Measurements from ENCODE around the gene TCP1. TPM values are rescaled to one million over a fixed set of nuclear protein-coding genes. Genes with fewer than 3 reads are reported as not detected.

Gene TCP1
- total and polyA plus RNA-seq, 2 of the 8 experiments (the other 6 are each of a cell fraction or from before 2014, with no cell fraction given), result 117 to 348 TPM

DNA sequence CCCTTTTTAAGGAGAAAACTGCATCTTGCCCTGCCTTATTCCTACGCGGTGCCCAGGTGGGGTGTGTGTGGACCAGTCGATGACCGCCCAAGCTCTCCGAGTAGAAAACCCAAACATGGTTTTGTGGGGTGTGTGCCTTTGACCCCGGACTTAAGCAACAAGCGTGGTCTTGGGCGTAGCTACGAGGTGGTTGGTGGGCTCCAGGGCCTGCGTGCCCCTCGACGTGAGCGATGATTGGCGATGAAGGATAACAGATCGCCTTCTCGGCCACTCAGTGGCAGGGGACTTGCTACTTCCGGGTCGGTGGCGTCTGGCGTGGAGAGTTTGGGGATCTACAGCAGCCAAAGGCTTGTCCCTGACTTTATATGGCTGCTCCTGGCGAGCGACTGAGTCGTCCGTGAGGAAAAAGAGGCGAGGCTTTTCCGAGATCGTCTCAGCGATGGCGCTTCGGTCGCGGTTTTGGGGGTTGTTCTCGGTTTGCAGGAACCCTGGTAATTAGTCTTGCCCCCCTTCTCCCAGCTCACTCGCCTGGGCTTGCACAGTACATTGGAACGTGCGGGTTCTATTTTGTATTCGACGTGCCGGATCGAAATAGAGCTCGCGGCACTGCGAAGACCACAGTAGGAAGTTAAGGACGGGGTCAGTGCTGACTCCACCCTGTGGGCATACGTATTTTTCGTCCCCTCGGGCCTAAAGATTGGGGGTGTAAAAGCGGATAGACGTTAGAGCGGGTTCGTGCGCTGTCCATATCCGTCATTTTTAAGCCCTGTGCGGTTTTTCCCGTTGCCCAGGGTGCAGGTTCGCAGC, 950 bp upstream of the TCP1 start, which contains the start of gene MRPL18 (continued):
- TF ChIP-seq ZNF274 (IDR thresholded peaks at IDR 0.05; ENCODE audit: borderline replicate concordance, extremely low read depth, low read length) (no peak), POLR2AphosphoS5 (IDR thresholded peaks at IDR 0.05; ENCODE audit: low read depth, low read length) (peak; percentile 82), RFX5 (IDR thresholded peaks at IDR 0.05; ENCODE audit: borderline replicate concordance, low read depth, low read length) (no peak), EZH2 (IDR thresholded peaks at IDR 0.05; ENCODE audit: low read depth, low read length, severe bottlenecking) (no peak), KDM1A (IDR thresholded peaks at IDR 0.05; ENCODE audit: borderline replicate concordance, low read length) (no peak), TAF7 (optimal IDR thresholded peaks at IDR 0.05; ENCODE audit: borderline replicate concordance, low read depth, low read length) (peak; percentile 50), MAFK (IDR thresholded peaks at IDR 0.05; ENCODE audit: low read depth, low read length) (no peak), SUZ12 (IDR thresholded peaks at IDR 0.05; ENCODE audit: low read length) (no peak), CBX8 (IDR thresholded peaks at IDR 0.05; ENCODE audit: borderline replicate concordance, low read depth, low read length) (no peak), TAF1 (IDR thresholded peaks at IDR 0.05; ENCODE audit: low read depth, low read length) (peak; percentile 74), GTF2F1 (IDR thresholded peaks at IDR 0.05; ENCODE audit: borderline replicate concordance, low read depth, low read length) (no peak), KDM5A (IDR thresholded peaks at IDR 0.05; ENCODE audit: low read length) (peak; percentile 48; the same call in 1 of the 2 replicates), RNF2 (IDR thresholded peaks at IDR 0.05; ENCODE audit: borderline replicate concordance, low read depth, low read length, missing control alignments, poor library complexity, severe bottlenecking) (no peak), KDM4A (IDR thresholded peaks at IDR 0.05; ENCODE audit: low read depth, low read length, severe bottlenecking) (peak; percentile 28), SIRT6 (IDR thresholded peaks at IDR 0.05; ENCODE audit: low read length) (no peak), EP300 (IDR thresholded peaks at IDR 0.05; ENCODE audit: borderline replicate concordance in 1 of 2, low read depth in 2 of 2, low read length in 2 of 2) (no peak), POU5F1 (IDR thresholded peaks at IDR 0.05; ENCODE audit: low read depth, low read length) (no peak), BCL11A (IDR thresholded peaks at IDR 0.05; ENCODE audit: low read depth in 2 of 2, low read length in 2 of 2) (no peak), CHD1 (IDR thresholded peaks at IDR 0.05; ENCODE audit: low read depth, low read length) (peak; percentile 12; the same call in 1 of the 2 replicates), HDAC6 (IDR thresholded peaks at IDR 0.05; ENCODE audit: low read depth, low read length) (no peak), CREB1 (IDR thresholded peaks at IDR 0.05) (peak; percentile 80), YY1 (IDR thresholded peaks at IDR 0.05; ENCODE audit: low read depth, low read length) (peak; percentile 77)
- TF ChIP-seq, protein P1, sequence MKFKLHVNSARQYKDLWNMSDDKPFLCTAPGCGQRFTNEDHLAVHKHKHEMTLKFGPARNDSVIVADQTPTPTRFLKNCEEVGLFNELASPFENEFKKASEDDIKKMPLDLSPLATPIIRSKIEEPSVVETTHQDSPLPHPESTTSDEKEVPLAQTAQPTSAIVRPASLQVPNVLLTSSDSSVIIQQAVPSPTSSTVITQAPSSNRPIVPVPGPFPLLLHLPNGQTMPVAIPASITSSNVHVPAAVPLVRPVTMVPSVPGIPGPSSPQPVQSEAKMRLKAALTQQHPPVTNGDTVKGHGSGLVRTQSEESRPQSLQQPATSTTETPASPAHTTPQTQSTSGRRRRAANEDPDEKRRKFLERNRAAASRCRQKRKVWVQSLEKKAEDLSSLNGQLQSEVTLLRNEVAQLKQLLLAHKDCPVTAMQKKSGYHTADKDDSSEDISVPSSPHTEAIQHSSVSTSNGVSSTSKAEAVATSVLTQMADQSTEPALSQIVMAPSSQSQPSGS (IDR thresholded peaks at IDR 0.05; ENCODE audit: low read length), result no peak
